T-helper 22 cell (primary cell): ENCODE measurements around the gene AKR1D1.

Source experiments
- DNase-seq: peaks from one replicate; pipeline ENCODE4 v3.0.0-alpha.2; 2020; ENCODE audit warnings: low read depth

The AKR1D1 gene

GRCh38 chr7:138166681-138167080 is 90.4 kb downstream of the AKR1D1 start:
- no peak for DNase-seq

- no peak for DNase-seq
Observed at GRCh38 chr7:138167222-138167621, 91.0 kb downstream of the AKR1D1 start.

- no peak for DNase-seq
Observed at GRCh38 chr7:138167869-138168296, 91.6 kb downstream of the AKR1D1 start.
